Esophagus (tissue), 2 donors: ENCODE data around the gene DMGDH. TPM values are rescaled to one million over a fixed set of nuclear protein-coding genes. Genes with fewer than 3 reads are reported as not detected.

Experiments used
- H3K27ac ChIP-seq, 2 donors: one replicate each; pipeline ENCODE4 v1.5.1; 2013; ENCODE audit warnings: low read depth in 2 of 2, mild to moderate bottlenecking in 2 of 2, inconsistent platforms in 1 of 2, low read length in 1 of 2, moderate library complexity in 1 of 2
- H3K27me3 ChIP-seq, 2 donors: one replicate each; pipeline ENCODE4 v1.6.1; 2013; ENCODE audit warnings: low read length in 2 of 2, control low read depth in 1 of 2, mild to moderate bottlenecking in 1 of 2; ENCODE audit not compliant: insufficient read depth in 2 of 2, control insufficient read depth in 1 of 2
- H3K36me3 ChIP-seq, 2 donors: one replicate each; pipeline ENCODE4 v1.6.1; 2013; ENCODE audit warnings: low read length in 1 of 2; ENCODE audit not compliant: control insufficient read depth in 2 of 2, insufficient read depth in 2 of 2
- H3K4me1 ChIP-seq, 2 donors: one replicate each; pipeline ENCODE4 v1.6.1; 2013; ENCODE audit warnings: low read length in 1 of 2; ENCODE audit not compliant: control insufficient read depth in 2 of 2, insufficient read depth in 2 of 2
- H3K4me3 ChIP-seq, 2 donors: one replicate each; pipeline ENCODE4 v1.5.1; 2013; ENCODE audit warnings: low read length in 2 of 2, mild to moderate bottlenecking in 2 of 2, low read depth in 1 of 2, moderate library complexity in 1 of 2
- H3K9me3 ChIP-seq, 2 donors: one replicate each; pipeline ENCODE4 v1.6.1; 2013; ENCODE audit warnings: mild to moderate bottlenecking in 2 of 2, low read depth in 1 of 2, low read length in 1 of 2, moderate library complexity in 1 of 2; ENCODE audit not compliant: control insufficient read depth in 2 of 2, insufficient read depth in 1 of 2
- WGBS, 2 donors: extraction: QIAGEN DNeasy Blood & Tissue Kit; methylation state at CpG; one replicate each; pipeline ENCODE4 v1.1.7; 2013; 5-methylcytosine and 5-hydroxymethylcytosine counted together
- polyA plus RNA-seq, 2 donors: library from polyadenylated mRNA; stranded (reverse); fragments of 200-250 nt; gene quantifications; one replicate each; pipeline ENCODE4 v1.2.3, GENCODE V29; 2013
- donor health status: healthy with polysubstance abuse.
- donor health status: Bipolar disorder and iron deficiency.

DMGDH gene
- polyA plus RNA-seq, 2 donors, result 0.14 to 0.33 TPM

DNA sequence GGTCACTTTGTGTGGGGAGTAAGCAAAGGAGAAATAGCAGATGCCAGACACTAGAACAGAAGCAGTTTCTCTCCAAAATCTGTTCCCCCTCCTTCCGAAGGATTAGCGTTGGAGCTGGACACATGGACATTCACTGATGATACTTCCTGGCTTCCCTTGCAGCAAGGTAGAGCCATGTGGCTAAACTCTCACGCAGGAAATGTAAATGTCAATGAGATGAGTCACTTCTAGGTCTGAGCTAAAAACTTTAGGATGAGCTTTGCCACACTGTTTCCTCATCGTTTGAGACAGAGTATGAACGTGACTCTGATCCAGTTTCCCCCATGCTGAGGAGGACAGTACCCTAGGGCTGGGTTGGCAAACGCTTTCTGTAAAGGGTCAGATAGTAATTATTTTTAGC is 5.2 kb upstream of the DMGDH start:
- H3K36me3 ChIP-seq, result no peaks in the 10 kb centered on the region
- H3K27me3 ChIP-seq, result no peaks in the 10 kb centered on the region
- H3K27ac ChIP-seq, result no peak overlapping the region
- H3K4me1 ChIP-seq, result peaks cover 0 to 1% of the 10 kb centered on the region in 2 donors
- no peak overlapping the region for H3K4me3 ChIP-seq
- peaks cover 0 to 3% of the 10 kb centered on the region in 2 donors for H3K9me3 ChIP-seq
- WGBS, 2 donors, result 61 to 76% methylated on average over 6 of the region's 6 CpGs

DNA sequence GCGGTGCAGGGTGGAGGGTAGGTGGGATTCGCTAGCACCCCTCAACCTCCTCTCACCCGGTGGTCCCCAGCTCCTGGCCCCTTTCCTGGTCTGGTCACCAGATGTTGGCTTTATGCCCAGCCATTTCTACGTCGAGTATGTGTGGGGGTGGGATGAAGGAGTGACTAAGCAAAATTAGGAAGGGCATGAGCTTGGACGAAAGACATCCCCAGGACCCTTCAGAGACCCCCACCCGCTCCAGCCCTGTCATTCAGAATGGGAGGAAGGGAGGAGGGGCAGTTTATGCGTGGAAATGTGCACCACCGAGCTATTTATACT is 835 bp upstream of the DMGDH start:
- Histone ChIP-seq H3K9me3 (peaks cover 0 to 3% of the 10 kb centered on the region in 2 donors), H3K4me3 (peak overlapping the region; percentile 36 to 40), H3K4me1 (peaks cover 0 to 2% of the 10 kb centered on the region in 2 donors), H3K27me3 (no peaks in the 10 kb centered on the region), H3K27ac (peak overlapping the region; percentile 27 to 70), H3K36me3 (no peaks in the 10 kb centered on the region)
- 45 to 47% methylated on average over 9 of the region's 9 CpGs for whole genome bisulfite sequencing, 2 donors

DNA sequence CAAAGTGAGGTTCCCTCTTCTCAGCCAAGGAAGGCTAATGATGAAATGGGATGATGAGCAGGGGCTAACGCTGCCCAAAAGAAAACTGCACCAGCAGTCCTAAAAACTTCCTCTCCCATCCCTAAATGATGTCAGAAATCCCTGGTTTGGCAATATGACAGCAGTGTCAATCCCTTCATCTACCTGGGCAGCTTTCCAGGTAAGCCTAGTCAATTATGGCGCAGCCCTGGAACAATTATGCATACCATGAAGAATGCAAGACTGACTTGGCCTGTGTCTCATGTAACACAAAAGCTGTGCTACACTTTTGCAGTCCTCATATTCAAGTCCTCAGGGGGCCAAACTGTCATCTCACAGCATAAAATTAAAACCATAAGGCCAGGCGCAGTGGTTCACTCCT is 7.0 kb downstream of the DMGDH start:
- H3K4me3 ChIP-seq, result no peak overlapping the region
- H3K27ac ChIP-seq, result no peak overlapping the region
- H3K36me3 ChIP-seq, result no peaks in the 10 kb centered on the region
- H3K27me3 ChIP-seq, result no peaks in the 10 kb centered on the region
- no peaks in the 10 kb centered on the region for H3K9me3 ChIP-seq
- 79 to 88% methylated on average over 3 of the region's 3 CpGs for WGBS, 2 donors
- no peaks in the 10 kb centered on the region for H3K4me1 ChIP-seq

DNA sequence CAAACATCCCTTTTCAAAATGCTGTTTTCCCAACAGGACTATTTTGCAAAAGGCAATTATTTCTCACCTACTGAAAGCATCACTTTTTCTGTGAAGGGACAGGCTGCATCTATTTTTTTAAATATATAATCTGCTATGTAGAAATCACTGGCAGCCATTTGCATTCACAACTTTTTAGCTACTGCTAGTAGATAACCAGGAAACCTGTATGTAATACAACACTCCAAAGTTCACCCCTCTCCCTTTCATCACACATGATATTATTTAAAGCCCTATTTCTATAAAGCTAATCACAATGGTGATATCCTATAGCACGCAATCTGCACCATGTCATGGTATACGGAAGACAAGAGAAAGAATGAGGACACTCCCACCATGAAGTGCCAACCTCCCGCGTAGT is 9.8 kb downstream of the DMGDH start:
- 87 to 94% methylated on average over 4 of the region's 4 CpGs for WGBS, 2 donors
- Histone ChIP-seq H3K4me1 (no peaks in the 10 kb centered on the region), H3K9me3 (no peaks in the 10 kb centered on the region), H3K27ac (no peak overlapping the region), H3K4me3 (no peak overlapping the region), H3K36me3 (no peaks in the 10 kb centered on the region), H3K27me3 (no peaks in the 10 kb centered on the region)

DNA sequence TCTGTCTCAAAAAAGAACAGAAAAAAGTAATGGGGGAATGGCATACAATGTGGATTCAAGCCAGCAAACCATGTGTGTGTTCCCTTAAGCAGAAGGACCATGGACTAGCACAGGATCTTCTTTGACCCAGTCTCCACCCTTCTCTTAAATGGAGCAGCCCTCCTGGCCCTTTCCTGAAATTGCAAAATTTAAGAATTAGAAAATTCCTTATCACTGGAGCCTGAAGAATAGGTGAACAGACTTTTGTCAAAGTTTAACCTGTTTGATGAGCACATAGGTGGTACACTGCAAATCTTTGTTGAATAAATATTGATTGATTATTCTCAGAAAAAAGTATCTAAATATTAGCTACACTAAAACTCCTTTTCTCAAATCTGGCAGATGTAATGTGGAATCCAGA is 12.6 kb downstream of the DMGDH start:
- H3K36me3 ChIP-seq, result no peaks in the 10 kb centered on the region
- H3K4me1 ChIP-seq, result no peaks in the 10 kb centered on the region
- no peak overlapping the region for H3K27ac ChIP-seq
- no peak overlapping the region for H3K4me3 ChIP-seq
- H3K27me3 ChIP-seq, result no peaks in the 10 kb centered on the region
- H3K9me3 ChIP-seq, result no peaks in the 10 kb centered on the region

DNA sequence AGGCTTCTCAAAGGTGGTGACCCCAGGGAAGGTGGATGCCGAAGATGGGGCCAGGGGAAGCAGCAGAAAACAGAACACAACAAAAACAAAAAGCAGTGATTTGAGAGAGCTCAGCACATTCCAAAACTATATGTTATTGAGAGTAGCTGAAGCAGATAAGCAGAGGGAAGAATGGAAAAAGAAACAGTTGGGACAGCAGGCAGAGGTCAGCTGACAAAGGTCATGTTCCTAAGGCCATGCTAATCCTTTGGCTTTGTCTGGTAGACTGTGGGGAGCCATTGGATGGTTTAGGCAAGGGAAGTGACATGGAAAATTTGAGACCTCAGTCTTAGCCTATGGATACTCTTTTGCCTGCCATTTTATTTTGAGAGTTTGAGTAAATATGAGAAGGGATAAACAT is 14.5 kb downstream of the DMGDH start:
- Histone ChIP-seq H3K27me3 (no peaks in the 10 kb centered on the region), H3K9me3 (no peaks in the 10 kb centered on the region), H3K4me1 (no peaks in the 10 kb centered on the region), H3K36me3 (no peaks in the 10 kb centered on the region), H3K27ac (no peak overlapping the region), H3K4me3 (no peak overlapping the region)
- 67 to 83% methylated on average over 1 of the region's 1 CpG for WGBS, 2 donors

DNA sequence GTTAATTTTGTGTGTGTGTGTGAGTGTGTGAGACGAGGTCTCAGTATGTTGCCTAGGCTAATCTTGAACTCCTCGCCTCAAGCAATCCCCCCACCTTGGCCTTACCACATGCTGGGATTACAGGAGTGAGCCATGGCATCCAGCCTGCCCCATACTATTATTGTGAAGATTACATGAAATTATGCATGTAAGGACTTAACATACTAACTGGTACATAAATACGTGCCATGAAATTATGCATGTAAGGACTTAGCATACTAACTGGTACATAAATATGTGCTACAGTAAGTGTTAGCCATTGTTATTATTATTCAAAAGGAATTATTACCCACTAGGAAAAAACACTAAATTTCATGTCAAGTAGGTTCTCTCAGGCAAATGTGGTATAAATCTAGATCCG is 16.2 kb downstream of the DMGDH start:
- no peaks in the 10 kb centered on the region for H3K9me3 ChIP-seq
- no peak overlapping the region for H3K27ac ChIP-seq
- 90 to 91% methylated on average over 4 of the region's 4 CpGs for whole genome bisulfite sequencing, 2 donors
- H3K4me1 ChIP-seq, result no peaks in the 10 kb centered on the region
- no peak overlapping the region for H3K4me3 ChIP-seq
- no peaks in the 10 kb centered on the region for H3K27me3 ChIP-seq
- H3K36me3 ChIP-seq, result no peaks in the 10 kb centered on the region

DNA sequence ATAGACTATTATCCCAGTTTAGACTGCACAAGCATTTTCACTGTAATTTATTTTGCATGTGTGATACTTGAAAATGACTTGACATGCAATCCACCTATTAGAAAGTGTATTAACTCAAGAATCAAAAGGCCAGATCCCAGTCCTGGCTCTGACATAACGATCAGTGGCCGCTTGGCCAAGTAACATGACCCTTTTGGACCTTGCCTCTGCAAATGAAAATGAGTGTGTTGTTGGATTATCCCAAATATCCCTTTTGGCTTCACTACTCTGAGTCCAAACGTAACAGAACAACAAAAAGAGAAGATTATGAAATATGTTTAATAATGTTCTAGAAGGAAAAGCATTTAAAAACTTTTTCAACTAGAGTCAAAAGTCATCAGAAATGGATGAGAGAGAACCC is 19.0 kb downstream of the DMGDH start:
- H3K27me3 ChIP-seq, result no peaks in the 10 kb centered on the region
- H3K27ac ChIP-seq, result no peak overlapping the region
- H3K36me3 ChIP-seq, result no peaks in the 10 kb centered on the region
- no peaks in the 10 kb centered on the region for H3K4me1 ChIP-seq
- H3K4me3 ChIP-seq, result no peak overlapping the region
- no peaks in the 10 kb centered on the region for H3K9me3 ChIP-seq
- WGBS, 2 donors, result 72 to 82% methylated on average over 3 of the region's 3 CpGs

DNA sequence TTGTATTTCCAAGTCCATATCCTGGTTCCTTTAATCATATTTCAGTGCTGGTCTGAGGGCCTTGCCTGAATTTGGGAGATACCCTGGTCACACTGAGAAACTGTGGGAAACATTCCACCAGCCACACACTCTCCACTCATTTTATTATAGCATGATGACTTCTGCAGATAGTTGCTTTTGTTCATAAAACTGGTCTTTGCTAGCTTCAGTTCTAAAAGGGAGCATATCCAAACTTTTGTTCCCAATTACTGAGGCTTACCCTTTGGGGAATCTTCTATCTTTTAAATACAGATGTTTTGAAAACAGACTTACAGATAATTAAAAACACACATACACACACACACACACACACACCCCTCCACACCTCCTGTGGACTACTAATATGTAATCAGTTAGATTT is 21.0 kb downstream of the DMGDH start:
- Histone ChIP-seq H3K27me3 (no peaks in the 10 kb centered on the region), H3K9me3 (no peaks in the 10 kb centered on the region), H3K36me3 (no peaks in the 10 kb centered on the region), H3K27ac (no peak overlapping the region), H3K4me1 (no peaks in the 10 kb centered on the region), H3K4me3 (no peak overlapping the region)

DNA sequence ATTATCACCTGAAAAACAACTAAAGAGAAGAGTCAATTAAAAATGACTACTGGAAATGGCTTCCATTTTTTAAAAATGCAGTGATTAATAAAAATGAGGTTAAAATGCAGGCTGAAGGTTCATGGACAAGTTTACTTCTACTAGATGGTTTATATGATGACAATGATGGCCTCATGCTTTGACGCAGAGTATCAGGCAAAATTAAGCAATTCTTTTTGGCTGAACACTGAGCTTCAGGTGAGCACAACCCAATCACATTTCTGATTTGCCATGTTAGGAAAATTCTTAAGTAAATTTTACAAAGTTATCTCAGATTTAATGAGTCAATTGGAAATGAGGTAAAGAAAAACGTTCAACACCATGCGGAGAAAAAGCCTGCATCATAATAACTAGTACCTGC is 22.3 kb downstream of the DMGDH start:
- no peak overlapping the region for H3K4me3 ChIP-seq
- H3K27ac ChIP-seq, result no peak overlapping the region
- no peaks in the 10 kb centered on the region for H3K4me1 ChIP-seq
- no peaks in the 10 kb centered on the region for H3K27me3 ChIP-seq
- no peaks in the 10 kb centered on the region for H3K9me3 ChIP-seq
- 91 to 95% methylated on average over 3 of the region's 3 CpGs for WGBS, 2 donors
- H3K36me3 ChIP-seq, result no peaks in the 10 kb centered on the region
